Kasumi-1 (cell line): ENCODE results near the gene PLAC8L1.

ENCODE experiments used
- DNase-seq, 2 experiments: peaks; one replicate each; lab custom pipeline; 2025; lab: John Stamatoyannopoulos, UW

The PLAC8L1 gene

DNA sequence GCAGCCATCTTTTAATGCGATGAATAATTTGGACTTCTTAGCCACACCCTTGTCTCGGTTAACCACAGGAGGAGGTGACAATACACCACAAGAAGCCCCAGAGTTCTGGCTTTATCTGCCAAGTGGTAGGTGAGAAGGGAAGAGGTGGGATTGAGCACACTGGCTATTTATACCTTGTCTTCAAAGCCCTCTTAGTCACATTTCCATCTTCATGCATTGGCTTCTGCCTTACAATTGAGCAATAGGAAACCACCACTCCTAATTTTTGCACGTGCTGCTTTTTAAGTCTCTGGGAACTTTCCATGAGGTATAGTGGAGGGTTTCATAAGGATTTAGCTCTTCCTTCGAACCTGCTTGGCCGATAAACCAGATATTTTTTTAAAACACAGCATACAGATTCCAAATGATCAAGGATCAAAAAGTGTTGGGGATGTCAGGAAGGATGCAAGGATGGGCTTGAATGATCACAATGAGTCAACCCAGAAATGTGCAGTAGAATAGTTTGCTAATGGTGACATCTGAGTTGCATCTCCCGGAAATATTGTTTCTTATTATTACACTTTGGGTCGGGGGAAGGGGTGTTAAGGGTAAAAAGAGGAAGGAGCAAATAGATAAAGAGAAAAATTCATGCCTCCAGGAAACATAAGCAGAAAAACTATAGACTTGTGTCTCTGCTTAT, 25.5 kb downstream of the PLAC8L1 start:
- peak; percentile 86 to 88 for DNase-seq

DNA sequence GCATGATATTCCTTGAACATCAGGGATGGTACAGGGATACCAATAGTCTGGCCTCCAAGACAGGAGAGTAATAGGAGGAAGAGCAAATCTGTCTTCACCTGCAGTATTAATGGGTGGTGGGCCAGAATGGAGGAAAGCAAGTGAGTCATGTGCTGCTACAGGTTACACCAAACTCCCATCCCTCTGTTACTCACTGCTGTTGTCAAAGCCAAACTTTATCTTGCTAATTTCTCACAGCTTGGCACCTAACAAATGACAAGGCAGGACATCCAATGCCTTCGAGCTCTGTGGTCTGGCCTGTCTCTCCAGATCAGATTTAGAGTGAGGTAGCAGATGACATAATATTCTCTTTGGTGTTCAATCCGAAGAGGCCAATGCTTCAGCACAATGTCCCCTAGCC, 26.8 kb downstream of the PLAC8L1 start:
- DNase-seq = no peak

DNA sequence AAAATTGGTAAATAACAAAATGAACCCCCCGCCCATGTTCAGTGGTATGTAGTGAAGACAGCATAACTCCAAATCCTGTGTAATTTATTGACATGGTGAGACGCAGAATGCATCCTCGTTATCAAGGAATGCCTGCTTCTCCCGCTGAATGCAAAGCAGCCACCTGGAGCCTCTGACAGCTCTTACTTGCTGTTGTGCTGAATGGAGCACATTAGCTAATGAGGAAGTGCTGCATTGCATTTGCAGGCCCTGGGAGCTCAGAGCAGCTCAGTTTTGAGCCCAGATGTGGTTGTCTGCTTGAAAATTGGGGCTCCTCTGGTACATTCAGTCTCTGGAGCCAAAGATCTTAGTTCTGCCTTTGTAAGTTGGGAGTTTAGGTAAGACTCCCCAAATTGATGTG, 28.9 kb downstream of the PLAC8L1 start:
- DNase-seq = peak; percentile 65 to 77

DNA sequence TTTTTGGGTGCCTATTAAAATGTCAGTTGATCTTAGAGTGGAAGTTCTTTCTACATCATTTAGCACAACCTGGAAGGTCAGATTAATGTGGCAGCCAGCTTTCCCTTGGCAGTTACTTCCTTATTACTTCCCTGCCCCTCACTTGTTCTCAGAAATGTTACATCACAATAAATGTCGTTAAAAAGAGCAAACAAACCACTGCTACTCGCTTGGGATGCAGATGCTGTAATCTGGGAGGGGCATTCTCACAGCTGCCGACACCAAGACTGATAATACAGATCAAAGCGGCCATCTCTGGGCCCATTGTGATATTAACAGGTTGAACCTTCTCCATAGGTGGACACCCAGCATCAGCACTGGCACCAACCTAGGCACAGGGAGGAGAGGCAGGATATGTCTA, 29.3 kb downstream of the PLAC8L1 start:
- DNase-seq = peak; percentile 47 to 53

DNA sequence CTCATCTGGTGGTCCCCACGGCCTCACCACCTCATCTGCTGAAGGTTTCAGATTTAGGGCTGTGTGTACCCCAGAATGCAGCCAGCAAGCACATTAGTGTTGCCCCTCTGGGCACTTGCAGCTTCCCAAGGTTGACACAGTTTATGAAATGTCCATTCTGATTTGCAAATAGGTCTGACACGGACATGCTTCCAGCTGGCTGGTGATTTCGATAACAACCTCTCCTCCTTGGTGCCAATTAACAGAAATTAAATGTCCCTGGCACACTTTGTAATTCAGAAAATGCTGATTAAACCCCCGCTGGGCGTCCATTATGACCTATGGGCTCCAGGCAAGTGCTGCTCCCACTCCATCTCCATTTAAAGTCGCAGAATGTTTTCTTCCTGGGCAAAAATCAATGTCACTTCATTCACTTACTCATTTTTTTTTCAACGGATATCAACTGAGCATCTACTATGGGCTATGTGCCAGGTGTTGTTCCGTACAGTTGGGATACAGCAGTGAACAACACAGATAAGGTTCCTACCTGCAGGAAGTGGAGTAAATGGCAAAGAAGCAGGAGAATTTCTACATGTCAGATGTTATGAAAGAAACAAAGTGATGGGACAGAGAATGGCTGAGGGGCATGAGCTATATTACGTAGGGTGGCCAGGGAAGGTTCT, 32.0 kb downstream of the PLAC8L1 start:
- no peak for DNase-seq

DNA sequence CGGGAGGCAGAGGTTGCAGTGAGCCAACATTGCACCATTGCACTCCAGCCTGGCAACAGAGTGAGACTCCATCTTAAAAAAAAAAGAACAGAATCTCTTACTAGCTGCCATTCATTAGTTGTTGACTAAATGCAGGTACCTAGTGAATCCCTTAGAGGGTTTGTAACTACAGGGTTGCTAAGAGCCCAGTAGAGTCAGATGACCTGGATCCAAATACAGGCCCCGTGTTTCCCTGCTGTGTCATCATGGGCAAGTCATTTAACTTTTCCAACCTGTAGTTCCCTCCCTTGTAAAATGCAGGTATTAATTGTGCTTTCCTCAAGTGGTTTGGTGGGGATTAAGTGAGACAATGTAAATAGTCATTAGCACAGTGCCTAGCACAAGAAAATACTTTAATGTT, 32.8 kb downstream of the PLAC8L1 start:
- DNase-seq = no peak

DNA sequence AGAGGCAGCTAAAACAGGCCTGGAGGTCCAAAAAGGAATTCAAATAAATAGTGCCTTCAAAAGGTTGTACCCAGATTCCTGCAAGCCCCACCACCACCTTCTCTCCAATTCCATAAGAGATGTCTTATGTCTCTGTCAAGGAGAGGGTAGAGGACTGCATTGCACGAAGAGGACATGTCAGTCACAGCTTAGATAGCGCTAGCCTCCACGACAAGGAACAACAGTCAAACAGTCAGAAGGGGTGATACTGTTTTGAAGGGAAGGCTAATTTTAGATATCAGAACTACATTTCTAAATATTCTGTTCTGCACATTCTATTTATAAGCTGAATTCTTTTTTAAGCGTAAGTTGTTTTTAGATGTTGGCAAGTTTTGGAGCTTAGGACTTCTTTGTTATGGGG, 34.2 kb downstream of the PLAC8L1 start:
- DNase-seq = no peak

DNA sequence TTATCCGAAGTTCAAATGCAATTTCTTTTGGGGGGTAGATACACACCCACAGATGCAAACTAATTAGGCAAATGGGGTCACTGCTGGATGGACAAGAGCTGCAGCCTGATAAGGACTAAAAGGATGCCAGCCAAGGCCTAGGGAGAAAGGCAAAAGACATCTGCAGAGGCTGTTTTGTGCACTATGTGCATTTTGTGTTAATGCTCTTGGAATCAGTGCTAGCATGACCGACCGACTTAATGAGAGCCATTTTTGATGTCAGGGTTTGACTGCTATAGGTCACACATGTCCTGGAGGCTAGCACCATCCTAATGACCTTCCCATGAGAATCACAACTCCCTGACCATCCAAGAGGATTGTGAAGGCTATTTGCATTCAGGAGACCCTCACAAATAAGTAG, 34.6 kb downstream of the PLAC8L1 start:
- DNase-seq = no peak

DNA sequence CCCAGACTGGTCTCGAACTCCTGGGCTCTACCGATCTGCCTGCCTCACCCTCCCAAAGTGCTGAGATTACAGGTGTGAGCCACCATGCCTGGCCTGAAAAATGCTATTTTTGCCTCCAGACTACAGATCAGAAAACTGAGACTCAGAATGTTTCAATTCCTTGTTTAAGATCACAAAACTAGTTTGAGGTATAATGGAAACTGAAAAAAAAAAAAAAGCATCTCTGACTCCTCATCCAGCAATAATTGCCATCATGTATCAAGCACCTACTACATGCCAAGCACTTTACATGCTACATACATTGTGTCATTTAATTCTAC, 35.6 kb downstream of the PLAC8L1 start:
- no peak for DNase-seq

DNA sequence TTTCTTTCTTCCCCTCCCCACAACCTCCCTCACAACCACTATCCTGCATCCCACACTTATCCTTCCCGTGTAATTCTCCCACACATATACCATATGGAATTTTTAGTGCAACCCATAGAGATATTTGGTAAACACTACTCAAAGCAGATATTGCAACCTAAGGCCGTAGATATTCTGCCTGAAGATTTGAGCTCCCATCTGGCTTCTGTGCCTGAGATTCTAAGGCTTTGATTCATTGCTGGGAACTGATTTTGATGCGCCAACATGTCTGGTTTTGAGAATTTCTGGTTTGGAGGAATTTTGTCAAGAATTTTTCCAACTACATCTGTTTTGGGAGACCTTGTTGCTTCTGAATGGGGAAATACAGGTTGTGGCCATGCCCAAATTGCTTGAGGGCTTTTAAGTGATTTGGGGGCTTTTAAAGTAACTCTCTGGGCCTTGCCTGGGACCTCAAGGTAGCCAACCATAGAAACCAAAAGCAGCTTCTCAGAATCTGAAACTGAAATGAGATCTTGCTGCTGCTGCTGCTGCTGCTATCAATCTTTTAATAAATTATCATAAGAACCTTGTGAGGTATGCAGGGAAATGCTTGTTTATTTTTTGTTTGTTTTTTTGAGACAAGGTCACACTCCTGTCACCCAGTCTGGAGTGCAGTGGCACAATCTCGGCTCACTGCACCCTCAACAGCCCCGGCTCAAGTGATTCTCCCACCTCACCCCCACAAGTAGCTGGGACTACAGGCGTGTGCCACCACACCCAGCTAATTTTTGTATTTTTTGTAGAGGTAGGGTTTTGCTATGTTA, 36.2 kb downstream of the PLAC8L1 start:
- DNase-seq = no peak

DNA sequence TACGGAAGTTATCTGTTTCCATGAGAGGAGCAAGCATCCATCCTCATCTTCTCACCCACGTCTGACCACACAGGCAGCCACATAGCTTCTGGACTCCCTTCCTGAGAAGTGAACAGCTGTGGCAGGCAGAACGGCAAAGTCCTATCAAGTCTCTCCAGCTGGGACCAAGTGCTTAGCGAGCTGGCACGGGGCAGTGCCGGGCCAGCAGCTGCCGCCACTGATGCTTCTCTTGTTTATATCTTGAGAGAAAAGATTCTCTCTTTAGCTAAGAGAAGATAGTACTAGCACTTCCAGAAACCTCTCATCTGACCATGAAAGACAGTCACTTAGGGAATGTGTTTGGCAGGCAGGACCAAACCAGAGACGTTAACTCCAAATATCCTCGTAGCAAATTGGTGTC, 37.2 kb downstream of the PLAC8L1 start:
- no peak for DNase-seq

DNA sequence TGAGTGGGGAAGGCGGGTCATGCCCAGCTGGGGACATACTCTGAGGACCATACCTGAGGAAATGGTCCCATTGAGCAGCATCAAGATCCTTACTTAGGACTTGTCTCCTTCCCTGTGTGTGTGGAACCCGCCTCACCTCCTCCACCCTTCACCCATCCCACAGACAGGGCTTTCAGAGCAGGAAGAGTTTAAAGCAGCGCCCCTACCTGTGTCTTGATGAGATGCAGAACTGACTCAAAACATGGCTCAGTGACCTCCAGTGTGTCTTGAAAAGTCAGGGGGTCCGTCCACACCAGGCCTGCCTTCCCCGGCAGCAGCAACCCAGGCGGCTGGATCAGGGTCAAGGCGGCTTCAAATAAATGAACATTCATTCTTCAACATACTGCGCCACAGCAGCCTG, 38.4 kb downstream of the PLAC8L1 start:
- DNase-seq = no peak

DNA sequence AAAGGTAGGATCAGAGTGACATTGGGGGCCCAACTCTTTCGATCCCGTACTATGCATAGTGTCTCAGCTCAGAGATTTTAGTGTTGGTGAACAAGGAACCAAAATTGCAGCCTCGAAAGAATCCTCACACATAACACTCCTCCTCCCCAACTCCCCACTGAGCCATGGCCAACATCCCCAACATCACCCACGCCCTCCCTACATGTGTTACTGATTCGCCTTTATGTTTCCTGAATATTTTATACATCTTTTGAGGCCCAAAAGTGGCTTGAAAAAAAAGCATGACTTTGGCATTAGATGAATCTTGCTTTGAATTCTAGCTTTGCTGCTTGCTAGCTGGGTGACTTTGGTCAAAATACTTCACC, 45.2 kb downstream of the PLAC8L1 start:
- DNase-seq = no peak

DNA sequence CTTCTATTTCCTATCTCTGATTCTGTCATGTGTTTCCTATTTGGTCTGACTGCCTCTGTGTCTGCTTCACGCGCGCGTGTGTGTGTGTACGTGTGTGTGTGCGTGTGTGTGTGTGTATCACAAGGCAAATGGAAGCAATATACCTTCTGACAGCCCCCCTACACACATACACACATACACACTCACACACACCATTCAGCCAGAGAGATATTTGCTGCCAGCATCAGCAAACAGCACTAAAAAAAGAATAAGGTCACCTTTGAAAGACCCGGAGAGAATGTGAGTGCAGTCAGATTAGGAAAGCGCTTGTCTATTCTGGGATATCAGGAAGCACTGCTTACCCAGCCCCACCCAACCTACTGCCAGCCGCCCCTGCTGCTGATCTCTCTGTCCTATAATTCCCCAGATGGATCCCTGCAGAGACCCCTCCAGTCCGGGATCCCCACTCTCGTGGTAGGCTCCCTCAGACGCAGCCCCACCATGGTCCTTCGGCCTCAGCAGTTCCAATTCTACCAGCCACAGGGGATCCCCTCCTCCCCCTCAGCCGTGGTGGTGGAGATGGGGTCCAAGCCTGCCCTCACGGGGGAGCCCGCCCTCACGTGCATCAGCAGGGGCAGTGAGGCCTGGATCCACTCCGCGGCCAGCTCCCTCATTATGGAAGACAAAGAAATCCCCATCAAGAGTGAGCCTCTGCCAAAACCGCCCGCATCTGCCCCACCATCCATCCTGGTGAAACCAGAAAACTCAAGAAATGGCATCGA, 45.7 kb downstream of the PLAC8L1 start:
- DNase-seq = no peak

DNA sequence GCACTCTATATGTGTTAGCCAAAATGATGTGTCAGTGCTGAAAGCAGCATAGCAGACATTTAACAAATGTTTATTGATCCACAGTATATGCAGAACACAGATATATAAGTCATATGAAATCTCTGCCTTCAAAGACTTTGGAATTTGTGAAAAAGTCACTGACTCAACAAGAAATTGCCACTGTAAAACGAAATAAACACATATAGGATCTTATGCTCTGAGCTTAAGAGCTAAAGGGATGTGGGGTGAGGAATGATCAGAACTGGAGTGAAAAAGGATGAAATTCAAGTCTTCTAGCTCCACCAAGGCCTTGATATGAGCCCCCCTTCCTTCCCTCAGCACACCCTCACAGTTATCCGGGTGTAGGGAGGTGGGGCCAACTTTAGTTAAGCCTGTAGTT, 49.9 kb downstream of the PLAC8L1 start:
- no peak for DNase-seq

DNA sequence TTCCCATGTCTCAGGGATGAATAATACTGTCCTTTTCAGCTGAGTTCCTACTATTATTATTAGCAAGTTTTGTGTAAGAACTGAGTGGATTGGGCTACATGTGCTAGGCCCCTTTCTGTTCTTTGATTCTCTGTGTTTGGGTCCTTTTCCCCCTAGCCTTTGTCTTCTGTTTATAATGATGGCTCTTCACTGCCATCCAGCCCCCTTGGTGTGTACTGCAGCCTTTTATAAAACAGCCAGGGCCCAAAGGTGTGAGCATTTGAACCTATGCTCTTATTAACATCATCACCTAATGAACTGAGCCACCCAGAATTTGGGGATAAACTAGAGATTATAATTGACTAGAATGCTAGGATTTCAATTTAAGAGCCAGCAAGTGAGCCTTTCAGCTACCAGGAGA, 52.6 kb downstream of the PLAC8L1 start:
- DNase-seq = peak; percentile 36 to 65

DNA sequence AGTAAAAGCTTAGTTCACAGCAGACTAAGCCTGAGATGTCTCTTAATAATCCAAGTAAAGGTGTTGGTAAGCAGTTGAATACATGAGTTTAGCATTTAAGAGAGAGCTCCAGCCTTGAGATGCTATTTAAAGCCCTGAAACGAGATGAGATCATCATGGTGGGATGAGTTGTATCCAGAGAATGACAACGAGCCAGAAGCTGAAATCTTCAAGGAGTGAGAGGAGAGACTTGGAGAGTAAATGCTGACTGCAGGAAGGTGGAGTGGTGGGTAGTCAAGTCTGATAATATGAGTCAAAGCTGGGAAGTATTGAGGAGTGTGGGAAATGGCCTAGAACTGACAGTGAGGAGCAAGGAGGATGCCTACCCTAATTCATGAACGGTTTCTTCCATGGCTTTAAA, 53.7 kb downstream of the PLAC8L1 start:
- DNase-seq = no peak

DNA sequence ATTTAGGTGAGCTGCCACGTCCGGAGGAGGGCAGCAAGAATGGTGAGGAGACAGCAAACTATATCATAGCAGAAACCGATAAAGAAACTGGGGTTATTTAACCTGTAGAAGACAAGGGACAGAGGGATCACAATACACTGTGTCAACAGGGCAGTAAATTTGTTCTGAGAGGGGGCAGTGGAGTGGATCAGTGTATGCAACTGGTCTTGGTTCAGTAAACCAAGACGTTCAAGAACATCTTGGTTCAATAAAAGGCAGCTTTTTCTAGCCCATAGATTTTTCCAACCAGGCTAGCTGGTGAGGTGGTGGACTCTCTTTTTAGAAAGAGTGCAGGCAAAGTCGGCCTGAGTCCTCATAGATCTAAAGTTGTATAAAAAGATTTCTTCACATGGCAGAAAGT, 55.3 kb downstream of the PLAC8L1 start:
- DNase-seq = no peak

DNA sequence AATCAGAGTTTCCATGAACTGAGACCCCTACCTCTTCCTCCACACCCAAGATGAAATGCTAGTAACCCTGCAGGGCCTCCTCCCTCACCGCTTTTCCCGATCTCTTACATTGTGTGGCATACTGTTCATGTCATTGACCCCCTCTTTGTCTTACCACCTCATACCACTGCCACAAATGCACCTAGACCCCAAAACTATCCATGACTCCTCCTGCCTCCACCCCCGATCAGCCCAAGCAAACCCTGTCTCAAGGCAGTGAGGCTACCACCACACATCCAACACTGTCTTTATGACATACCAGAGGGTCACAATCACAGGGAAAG, 55.7 kb downstream of the PLAC8L1 start:
- no peak for DNase-seq

DNA sequence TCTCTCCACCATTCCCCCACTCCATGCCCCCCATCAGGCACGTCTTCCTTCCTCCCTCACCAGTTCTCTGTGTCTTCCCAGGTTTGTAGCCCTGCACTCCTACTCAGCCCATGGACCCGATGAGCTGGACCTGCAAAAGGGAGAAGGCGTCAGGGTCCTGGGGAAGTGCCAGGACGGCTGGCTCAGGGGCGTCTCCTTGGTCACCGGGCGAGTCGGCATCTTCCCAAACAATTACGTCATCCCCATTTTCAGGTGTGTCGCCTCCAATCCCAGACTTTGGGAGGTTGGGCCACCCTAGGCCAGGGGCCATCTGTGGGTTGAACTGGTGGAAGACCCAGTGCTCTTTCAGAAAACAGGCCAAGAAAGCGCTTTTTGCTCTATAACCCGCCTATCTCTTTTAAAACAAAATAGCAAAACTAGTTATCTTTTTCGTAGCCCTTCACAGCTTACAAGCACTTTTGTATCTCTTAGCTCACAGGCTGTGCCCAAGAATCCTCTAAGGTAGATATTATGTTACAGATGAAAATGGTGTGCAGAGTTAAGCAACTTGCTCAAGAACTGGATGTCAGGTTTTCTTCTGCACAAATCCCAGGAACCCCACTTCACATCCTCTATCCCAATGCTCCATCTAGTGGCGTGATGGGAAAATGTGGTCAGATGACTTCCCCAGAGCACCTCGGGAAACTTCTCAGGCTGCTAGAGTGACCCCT, 56.2 kb downstream of the PLAC8L1 start:
- DNase-seq = peak; percentile 71 to 73

DNA sequence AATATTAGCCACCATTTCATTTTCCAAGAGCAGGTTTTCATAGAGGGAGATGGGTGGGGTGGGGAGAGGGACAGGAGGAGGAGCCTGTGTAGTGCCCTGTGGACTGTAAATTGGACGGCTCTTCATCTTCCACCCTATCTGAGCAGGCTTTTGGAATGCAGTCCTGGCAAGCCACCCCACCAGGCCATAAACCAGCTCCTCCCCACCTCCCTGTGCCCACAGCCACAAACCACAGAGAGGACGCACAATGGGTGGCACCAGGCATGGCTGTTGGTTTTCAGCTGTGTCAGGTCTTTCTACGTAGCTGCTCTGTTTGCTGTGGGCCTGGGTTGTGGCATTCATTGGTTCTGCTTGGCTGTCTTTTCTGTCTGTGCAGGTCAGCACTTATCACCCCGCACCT, 58.0 kb downstream of the PLAC8L1 start:
- no peak for DNase-seq

DNA sequence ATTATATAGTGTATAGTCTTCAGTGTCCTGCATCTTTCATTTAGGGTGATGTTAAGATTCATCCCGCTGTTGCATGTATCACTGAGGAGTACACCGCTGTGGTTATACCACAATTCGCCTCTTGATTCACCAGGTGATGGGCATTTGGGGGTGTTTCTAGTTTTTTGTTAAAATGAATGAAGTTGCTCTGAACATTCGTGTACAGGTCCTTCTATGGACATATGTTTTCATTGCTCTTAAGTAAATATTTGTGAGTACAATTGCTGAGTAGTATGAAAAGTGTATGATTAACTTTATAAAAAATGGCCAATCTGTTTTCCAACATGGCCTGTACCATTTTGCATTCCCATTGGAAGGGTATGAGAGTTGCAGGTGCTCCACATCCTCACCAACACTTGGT, 61.7 kb downstream of the PLAC8L1 start:
- DNase-seq = no peak
